ENCODE data around the gene PRR11. TPM values are rescaled to one million over a fixed set of nuclear protein-coding genes. Genes with fewer than 3 reads are reported as not detected.
"Not testable (repeated sequence)": the region's sequence is repeated elsewhere in the genome, so short reads cannot be mapped to it uniquely, and the experiment has no call there.

The PRR11 gene
- total RNA-seq, 1 donor from 2014 or later: 14.9 TPM

DNA sequence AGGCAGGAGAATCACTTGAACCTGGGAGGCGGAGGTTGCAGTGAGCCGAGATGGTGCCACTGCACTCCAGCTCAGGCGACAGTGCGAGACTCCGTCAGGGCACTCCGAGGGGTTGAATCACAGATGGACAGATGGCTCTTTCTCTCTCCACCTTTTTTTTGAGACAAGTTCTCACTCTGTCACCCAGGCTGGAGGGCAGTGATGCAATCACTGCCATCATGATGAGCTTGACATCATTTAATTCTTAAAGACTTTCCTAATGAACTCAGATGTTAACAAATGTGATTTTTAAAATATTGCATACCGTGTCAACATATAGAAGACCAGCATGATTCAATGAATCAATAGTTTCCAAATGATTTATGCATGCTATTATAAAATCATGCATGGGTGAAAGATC lies 68.3 kb downstream of the PRR11 start:
- Histone ChIP-seq H3K9me3 (ENCODE audit: insufficient read depth, low read depth, low read length) (no peaks in the 10 kb centered on the region), H3K79me2 (ENCODE audit: insufficient read depth, low read length) (no peaks in the 10 kb centered on the region), H4K20me1 (ENCODE audit: insufficient read depth, low read length) (no peaks in the 10 kb centered on the region), H3K27ac (ENCODE audit: low read depth, low read length) (no peak overlapping the region), H3K4me3 (ENCODE audit: insufficient read depth, low read depth, low read length) (no peak overlapping the region), H3K27me3 (ENCODE audit: insufficient read depth, low read length) (no peaks in the 10 kb centered on the region), H2AFZ (ENCODE audit: low read depth, low read length) (no peak overlapping the region), H3K9ac (ENCODE audit: low read length) (no peak overlapping the region), H3K36me3 (ENCODE audit: insufficient read depth, low read length) (no peaks in the 10 kb centered on the region), H3K4me2 (ENCODE audit: low read length) (no peak overlapping the region), H3K4me1 (ENCODE audit: insufficient read depth, low read length) (peaks cover 6% of the 10 kb centered on the region)
- Mint-ChIP-seq H3K4me3 (ENCODE audit: unreplicated experiment) (no peak overlapping the region), H3K27me3 (ENCODE audit: low read depth, unreplicated experiment) (no peaks in the 10 kb centered on the region), H3K36me3 (ENCODE audit: low read depth, unreplicated experiment) (no peaks in the 10 kb centered on the region), H3K9me3 (ENCODE audit: unreplicated experiment) (no peaks in the 10 kb centered on the region), H3K27ac (ENCODE audit: unreplicated experiment) (no peak overlapping the region), H3K4me1 (ENCODE audit: low read depth, unreplicated experiment) (no peaks in the 10 kb centered on the region)
- FAIRE-seq (no peak), DNase-seq (ENCODE audit: low read depth) (no peak)
- TF ChIP-seq, protein P1, sequence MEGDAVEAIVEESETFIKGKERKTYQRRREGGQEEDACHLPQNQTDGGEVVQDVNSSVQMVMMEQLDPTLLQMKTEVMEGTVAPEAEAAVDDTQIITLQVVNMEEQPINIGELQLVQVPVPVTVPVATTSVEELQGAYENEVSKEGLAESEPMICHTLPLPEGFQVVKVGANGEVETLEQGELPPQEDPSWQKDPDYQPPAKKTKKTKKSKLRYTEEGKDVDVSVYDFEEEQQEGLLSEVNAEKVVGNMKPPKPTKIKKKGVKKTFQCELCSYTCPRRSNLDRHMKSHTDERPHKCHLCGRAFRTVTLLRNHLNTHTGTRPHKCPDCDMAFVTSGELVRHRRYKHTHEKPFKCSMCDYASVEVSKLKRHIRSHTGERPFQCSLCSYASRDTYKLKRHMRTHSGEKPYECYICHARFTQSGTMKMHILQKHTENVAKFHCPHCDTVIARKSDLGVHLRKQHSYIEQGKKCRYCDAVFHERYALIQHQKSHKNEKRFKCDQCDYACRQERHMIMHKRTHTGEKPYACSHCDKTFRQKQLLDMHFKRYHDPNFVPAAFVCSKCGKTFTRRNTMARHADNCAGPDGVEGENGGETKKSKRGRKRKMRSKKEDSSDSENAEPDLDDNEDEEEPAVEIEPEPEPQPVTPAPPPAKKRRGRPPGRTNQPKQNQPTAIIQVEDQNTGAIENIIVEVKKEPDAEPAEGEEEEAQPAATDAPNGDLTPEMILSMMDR (IDR thresholded peaks at IDR 0.05; ENCODE audit: insufficient read depth, low read depth, low read length): no peak
- no peak for TF ChIP-seq EZH2 (IDR thresholded peaks at IDR 0.05; ENCODE audit: insufficient read depth, low read length)

DNA sequence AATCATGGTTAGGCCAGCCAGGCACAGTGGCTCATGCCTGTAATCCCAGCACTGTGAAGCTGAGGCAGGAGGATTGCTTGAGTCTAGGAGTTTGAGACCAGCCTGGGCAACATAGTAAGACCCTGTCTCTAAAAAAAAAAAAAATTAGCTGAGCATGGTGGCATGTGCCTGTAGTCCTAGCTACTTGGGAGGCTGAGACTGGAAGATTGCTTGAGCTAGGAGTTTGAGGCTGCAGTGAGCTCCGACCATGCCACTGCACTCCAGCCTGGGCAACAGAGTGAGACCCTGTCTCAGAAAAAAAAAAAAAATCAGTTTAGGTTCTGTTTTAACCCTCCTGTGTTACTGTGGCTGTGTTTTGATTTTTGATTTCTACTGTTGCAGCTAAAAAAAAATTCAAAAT lies 73.0 kb downstream of the PRR11 start:
- H3K4me2 ChIP-seq (ENCODE audit: low read length); H3K9me3 Mint-ChIP-seq (ENCODE audit: unreplicated experiment); DNase-seq (ENCODE audit: low read depth); H4K20me1 ChIP-seq (ENCODE audit: insufficient read depth, low read length); H3K9ac ChIP-seq (ENCODE audit: low read length); H2AFZ ChIP-seq (ENCODE audit: low read depth, low read length); H3K4me1 Mint-ChIP-seq (ENCODE audit: low read depth, unreplicated experiment); H3K36me3 Mint-ChIP-seq (ENCODE audit: low read depth, unreplicated experiment); H3K27me3 Mint-ChIP-seq (ENCODE audit: low read depth, unreplicated experiment); H3K27ac Mint-ChIP-seq (ENCODE audit: unreplicated experiment); H3K4me1 ChIP-seq (ENCODE audit: insufficient read depth, low read length); H3K4me3 ChIP-seq (ENCODE audit: insufficient read depth, low read depth, low read length); H3K79me2 ChIP-seq (ENCODE audit: insufficient read depth, low read length); H3K27ac ChIP-seq (ENCODE audit: low read depth, low read length); H3K27me3 ChIP-seq (ENCODE audit: insufficient read depth, low read length); FAIRE-seq; H3K36me3 ChIP-seq (ENCODE audit: insufficient read depth, low read length); H3K4me3 Mint-ChIP-seq (ENCODE audit: unreplicated experiment); H3K9me3 ChIP-seq (ENCODE audit: insufficient read depth, low read depth, low read length): not testable (repeated sequence)

- H3K27ac ChIP-seq (ENCODE audit: low read depth, low read length): no peak overlapping the region
- no peak for TF ChIP-seq EZH2 (IDR thresholded peaks at IDR 0.05; ENCODE audit: insufficient read depth, low read length)
- no peaks in the 10 kb centered on the region for H3K79me2 ChIP-seq (ENCODE audit: insufficient read depth, low read length)
- H3K9me3 ChIP-seq (ENCODE audit: insufficient read depth, low read depth, low read length): no peaks in the 10 kb centered on the region
- no peak overlapping the region for H2AFZ ChIP-seq (ENCODE audit: low read depth, low read length)
- H3K4me3 ChIP-seq (ENCODE audit: insufficient read depth, low read depth, low read length): no peak overlapping the region
- H3K27me3 ChIP-seq (ENCODE audit: insufficient read depth, low read length): no peaks in the 10 kb centered on the region
- Mint-ChIP-seq H3K27me3 (ENCODE audit: low read depth, unreplicated experiment) (no peaks in the 10 kb centered on the region), H3K9me3 (ENCODE audit: unreplicated experiment) (no peaks in the 10 kb centered on the region), H3K4me1 (ENCODE audit: low read depth, unreplicated experiment) (no peaks in the 10 kb centered on the region), H3K36me3 (ENCODE audit: low read depth, unreplicated experiment) (no peaks in the 10 kb centered on the region), H3K4me3 (ENCODE audit: unreplicated experiment) (no peak overlapping the region), H3K27ac (ENCODE audit: unreplicated experiment) (no peak overlapping the region)
- no peak for DNase-seq (ENCODE audit: low read depth)
- no peak overlapping the region for H3K9ac ChIP-seq (ENCODE audit: low read length)
- no peak for FAIRE-seq
- no peaks in the 10 kb centered on the region for H3K4me1 ChIP-seq (ENCODE audit: insufficient read depth, low read length)
- no peaks in the 10 kb centered on the region for H3K36me3 ChIP-seq (ENCODE audit: insufficient read depth, low read length)
- H3K4me2 ChIP-seq (ENCODE audit: low read length): no peak overlapping the region
- H4K20me1 ChIP-seq (ENCODE audit: insufficient read depth, low read length): no peaks in the 10 kb centered on the region
These were observed 75.2 kb downstream of the PRR11 start for GRCh38 chr17:59230764-59231163.

- Mint-ChIP-seq H3K9me3 (ENCODE audit: unreplicated experiment) (no peaks in the 10 kb centered on the region), H3K27me3 (ENCODE audit: low read depth, unreplicated experiment) (no peaks in the 10 kb centered on the region), H3K36me3 (ENCODE audit: low read depth, unreplicated experiment) (no peaks in the 10 kb centered on the region), H3K4me3 (ENCODE audit: unreplicated experiment) (no peak overlapping the region), H3K27ac (ENCODE audit: unreplicated experiment) (no peak overlapping the region), H3K4me1 (ENCODE audit: low read depth, unreplicated experiment) (no peaks in the 10 kb centered on the region)
- H2AFZ ChIP-seq (ENCODE audit: low read depth, low read length): no peak overlapping the region
- H3K9me3 ChIP-seq (ENCODE audit: insufficient read depth, low read depth, low read length): no peaks in the 10 kb centered on the region
- no peak overlapping the region for H3K9ac ChIP-seq (ENCODE audit: low read length)
- DNase-seq (ENCODE audit: low read depth) (no peak), FAIRE-seq (no peak)
- H3K36me3 ChIP-seq (ENCODE audit: insufficient read depth, low read length): no peaks in the 10 kb centered on the region
- H3K27me3 ChIP-seq (ENCODE audit: insufficient read depth, low read length): no peaks in the 10 kb centered on the region
- no peak overlapping the region for H3K4me2 ChIP-seq (ENCODE audit: low read length)
- TF ChIP-seq, protein P1 (IDR thresholded peaks at IDR 0.05; ENCODE audit: insufficient read depth, low read depth, low read length): no peak
- no peak for TF ChIP-seq EZH2 (IDR thresholded peaks at IDR 0.05; ENCODE audit: insufficient read depth, low read length)
- no peak overlapping the region for H3K27ac ChIP-seq (ENCODE audit: low read depth, low read length)
- H3K79me2 ChIP-seq (ENCODE audit: insufficient read depth, low read length): no peaks in the 10 kb centered on the region
- no peaks in the 10 kb centered on the region for H3K4me1 ChIP-seq (ENCODE audit: insufficient read depth, low read length)
- H4K20me1 ChIP-seq (ENCODE audit: insufficient read depth, low read length): no peaks in the 10 kb centered on the region
- no peak overlapping the region for H3K4me3 ChIP-seq (ENCODE audit: insufficient read depth, low read depth, low read length)
These were observed 79.1 kb downstream of the PRR11 start for GRCh38 chr17:59234631-59235030.

All from astrocyte (in vitro differentiated cells and primary cell).